HG03575 (cell line): ENCODE data around the gene DMTF1.
"Not testable (repeated sequence)": the region's sequence is repeated elsewhere in the genome, so short reads cannot be mapped to it uniquely, and the experiment has no call there.

ENCODE experiments used
- ATAC-seq: cut with Tn5 transposase; IDR thresholded peaks from one replicate; pipeline ENCODE4 v1.9.1; 2021; ENCODE audit not compliant: unreplicated experiment, insufficient number of reproducible peaks, low FRiP score; ENCODE audit errors: extremely low read depth

The DMTF1 gene

GRCh38 chr7:87179180-87179579 lies 26.9 kb downstream of the DMTF1 start:
- ATAC-seq: no peak

- no peak for ATAC-seq
Measured at GRCh38 chr7:87187120-87187519, 34.9 kb downstream of the DMTF1 start.

- no peak for ATAC-seq
Measured at GRCh38 chr7:87188930-87189329, 36.7 kb downstream of the DMTF1 start.

GRCh38 chr7:87190783-87191182 lies 38.5 kb downstream of the DMTF1 start:
- no peak for ATAC-seq

GRCh38 chr7:87192784-87193487 lies 40.7 kb downstream of the DMTF1 start:
- ATAC-seq: no peak

- no peak for ATAC-seq
Measured at GRCh38 chr7:87193912-87194311, 41.7 kb downstream of the DMTF1 start.

- ATAC-seq: no peak
Measured at GRCh38 chr7:87199241-87199640, 47.0 kb downstream of the DMTF1 start.

GRCh38 chr7:87199700-87200450 lies 47.6 kb downstream of the DMTF1 start:
- no peak for ATAC-seq

- no peak for ATAC-seq
Measured at GRCh38 chr7:87202208-87202607, 50.0 kb downstream of the DMTF1 start.

- ATAC-seq: no peak
Measured at GRCh38 chr7:87202705-87203104, 50.5 kb downstream of the DMTF1 start.

GRCh38 chr7:87203929-87204328 lies 51.7 kb downstream of the DMTF1 start:
- ATAC-seq: not testable (repeated sequence)

- ATAC-seq: no peak
Measured at GRCh38 chr7:87204933-87205332, 52.7 kb downstream of the DMTF1 start.

- not testable (repeated sequence) for ATAC-seq
Measured at GRCh38 chr7:87205701-87206100, 53.4 kb downstream of the DMTF1 start.

GRCh38 chr7:87206361-87206760 lies 54.1 kb downstream of the DMTF1 start:
- no peak for ATAC-seq

GRCh38 chr7:87209295-87209924 lies 57.2 kb downstream of the DMTF1 start:
- no peak for ATAC-seq

GRCh38 chr7:87210506-87210905 lies 58.3 kb downstream of the DMTF1 start:
- ATAC-seq: no peak

- no peak for ATAC-seq
Measured at GRCh38 chr7:87212498-87212897, 60.2 kb downstream of the DMTF1 start.

- ATAC-seq: no peak
Measured at GRCh38 chr7:87213252-87213651, 61.0 kb downstream of the DMTF1 start.

- ATAC-seq: no peak
Measured at GRCh38 chr7:87213811-87214210, 61.6 kb downstream of the DMTF1 start.

- no peak for ATAC-seq
Measured at GRCh38 chr7:87215046-87215445, 62.8 kb downstream of the DMTF1 start.
